ENCODE results near the gene MAPK10.

- TF ChIP-seq CTCF (conservative IDR thresholded peaks at IDR 0.05; ENCODE audit: low read length) = no peak
- TF ChIP-seq EZH2phosphoT487 (IDR thresholded peaks at IDR 0.05; ENCODE audit: borderline replicate concordance, low read depth, low read length) = no peak
These were observed 138.9 kb downstream of the MAPK10 start for GRCh38 chr4:86221002-86221401.
